HG03575 (cell line): ENCODE results near the gene STX8.
"Not testable (repeated sequence)": the region's sequence is repeated elsewhere in the genome, so short reads cannot be mapped to it uniquely, and the experiment has no call there.

Source experiments
- ATAC-seq: cut with Tn5 transposase; IDR thresholded peaks from one replicate; pipeline ENCODE4 v1.9.1; 2021; ENCODE audit not compliant: unreplicated experiment, insufficient number of reproducible peaks, low FRiP score; ENCODE audit errors: extremely low read depth

The STX8 gene, protein sequence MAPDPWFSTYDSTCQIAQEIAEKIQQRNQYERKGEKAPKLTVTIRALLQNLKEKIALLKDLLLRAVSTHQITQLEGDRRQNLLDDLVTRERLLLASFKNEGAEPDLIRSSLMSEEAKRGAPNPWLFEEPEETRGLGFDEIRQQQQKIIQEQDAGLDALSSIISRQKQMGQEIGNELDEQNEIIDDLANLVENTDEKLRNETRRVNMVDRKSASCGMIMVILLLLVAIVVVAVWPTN

DNA sequence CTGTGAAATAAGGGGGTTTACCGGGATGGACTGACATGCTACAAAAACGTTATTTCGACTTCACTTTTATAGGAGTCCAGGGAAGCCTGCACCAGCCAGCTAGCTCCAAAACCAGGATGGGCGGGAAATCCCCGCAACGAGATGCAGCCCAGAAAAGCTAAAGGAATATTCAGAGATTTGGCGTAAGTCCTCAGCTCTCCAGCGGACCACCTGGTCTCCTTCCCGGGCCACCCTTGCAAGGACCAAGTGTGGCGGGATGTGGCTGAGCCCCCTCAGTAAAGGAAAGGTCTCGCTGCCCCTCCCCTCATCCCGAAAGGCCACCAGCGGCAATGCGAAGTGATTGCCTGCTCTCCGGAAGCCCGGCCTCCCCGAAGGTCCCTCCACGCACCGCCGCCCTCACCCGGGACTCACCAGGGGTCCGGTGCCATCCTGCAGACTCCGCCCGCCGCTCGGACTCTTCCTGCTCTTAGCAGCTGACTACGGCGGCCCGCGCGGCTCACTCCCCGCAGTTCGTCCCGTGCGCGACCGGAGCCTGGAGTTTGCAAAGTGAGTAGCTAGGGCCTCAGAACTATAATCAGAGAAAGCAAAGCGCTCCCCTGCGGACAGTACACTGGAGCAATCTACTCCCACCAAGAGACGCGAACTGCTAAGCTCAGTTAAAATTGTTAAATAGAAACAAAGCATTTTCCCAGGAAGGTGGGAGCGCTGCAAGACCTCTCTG lies at the start of gene STX8:
STX8 (minus strand) TSS at position 440 of the 721 bp plus-strand sequence; CDS start at position 428, 12 bp downstream.
- ATAC-seq = no peak

DNA sequence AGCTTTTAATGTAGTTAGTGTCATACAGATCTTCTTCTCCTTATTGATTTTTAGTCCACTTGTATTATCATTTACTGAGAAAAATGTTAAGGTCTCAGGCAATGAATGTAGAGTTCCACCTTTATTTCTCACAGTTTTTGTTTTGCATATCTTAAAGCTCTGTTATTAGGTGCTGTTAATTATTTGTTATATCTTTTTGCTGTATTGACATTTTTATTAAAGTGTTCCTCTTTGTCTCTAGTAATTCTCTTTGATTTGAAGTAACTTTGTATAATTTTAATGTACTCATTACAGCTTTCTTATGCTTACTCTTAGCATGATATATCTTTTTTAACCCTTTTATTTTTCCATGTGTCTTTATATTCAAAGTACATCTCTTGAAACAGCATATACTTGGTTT lies 47.3 kb upstream of the STX8 start:
- no peak for ATAC-seq

DNA sequence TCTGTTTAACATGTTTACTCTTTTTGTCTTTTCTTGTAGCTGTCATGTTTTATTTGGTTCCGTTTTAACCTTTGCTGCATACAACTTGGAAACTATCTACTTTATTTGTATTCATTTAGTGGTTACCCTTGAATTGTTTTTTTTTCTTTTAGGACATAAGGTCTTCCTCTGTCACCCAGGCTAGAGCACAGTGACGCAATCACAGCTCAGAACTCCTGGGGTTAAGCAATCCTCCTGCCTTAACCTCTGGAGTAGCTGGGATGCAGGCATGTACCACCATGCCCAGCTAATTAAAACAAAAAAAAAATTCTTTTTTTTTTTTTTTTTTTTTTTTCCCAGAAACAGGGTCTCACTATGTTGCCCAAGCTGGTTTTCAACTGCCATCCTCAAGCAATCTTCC lies 39.9 kb upstream of the STX8 start:
- no peak for ATAC-seq

DNA sequence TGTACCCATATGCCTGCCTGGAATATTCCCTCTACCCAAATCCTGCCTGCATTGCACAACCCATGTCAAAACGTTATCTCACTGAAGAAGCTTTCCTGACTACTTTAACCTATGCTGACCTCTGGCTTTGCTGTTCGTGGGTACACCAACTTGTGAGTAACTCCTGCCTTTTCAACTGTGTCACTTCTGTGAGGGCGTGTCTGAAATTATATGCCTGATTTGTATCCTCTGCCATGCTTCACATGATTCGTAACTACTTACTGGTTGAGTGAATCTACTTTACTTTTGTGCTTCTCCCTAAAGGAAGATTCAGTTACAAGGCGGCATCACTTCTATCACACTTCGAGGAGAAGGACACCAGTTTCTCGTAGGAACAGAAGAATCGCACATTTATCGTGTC lies 36.4 kb upstream of the STX8 start:
- ATAC-seq = no peak

DNA sequence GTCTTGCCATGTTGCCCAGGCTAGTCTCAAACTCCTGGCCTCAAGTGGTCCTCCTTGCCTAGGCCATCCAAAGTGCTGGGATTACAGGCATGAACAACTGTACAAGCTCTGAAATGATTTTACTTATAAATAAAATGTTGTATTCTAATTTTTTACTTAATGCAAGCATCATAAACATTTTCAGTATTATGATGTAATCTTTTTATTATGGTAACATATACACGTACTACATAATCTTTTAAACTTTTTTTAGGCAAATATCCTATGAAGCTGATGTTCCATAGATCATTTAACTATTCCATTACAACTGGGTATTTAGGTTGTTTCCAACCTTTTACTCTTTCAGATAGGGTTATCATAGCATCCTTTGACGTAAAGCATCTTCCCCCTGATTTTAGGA lies 35.9 kb upstream of the STX8 start:
- no peak for ATAC-seq

DNA sequence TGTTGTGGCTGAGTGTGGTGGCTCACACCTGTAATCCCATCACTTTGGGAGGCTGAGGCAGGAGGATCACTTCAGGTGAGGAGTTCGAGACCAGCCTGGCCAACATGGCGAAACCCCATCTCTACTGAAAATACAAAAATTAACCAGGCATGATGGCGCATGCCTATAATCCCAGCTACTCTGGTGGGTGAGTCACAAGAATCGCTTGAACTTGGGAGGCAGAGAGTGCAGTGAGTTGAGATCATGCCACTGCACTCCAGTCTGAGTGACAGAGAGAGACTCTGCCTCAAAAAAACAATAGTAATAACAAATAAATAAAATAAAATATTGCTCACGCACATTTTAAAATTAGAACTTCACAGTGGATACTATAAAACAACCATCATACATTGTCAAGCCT lies 31.4 kb upstream of the STX8 start:
- not testable (repeated sequence) for ATAC-seq

DNA sequence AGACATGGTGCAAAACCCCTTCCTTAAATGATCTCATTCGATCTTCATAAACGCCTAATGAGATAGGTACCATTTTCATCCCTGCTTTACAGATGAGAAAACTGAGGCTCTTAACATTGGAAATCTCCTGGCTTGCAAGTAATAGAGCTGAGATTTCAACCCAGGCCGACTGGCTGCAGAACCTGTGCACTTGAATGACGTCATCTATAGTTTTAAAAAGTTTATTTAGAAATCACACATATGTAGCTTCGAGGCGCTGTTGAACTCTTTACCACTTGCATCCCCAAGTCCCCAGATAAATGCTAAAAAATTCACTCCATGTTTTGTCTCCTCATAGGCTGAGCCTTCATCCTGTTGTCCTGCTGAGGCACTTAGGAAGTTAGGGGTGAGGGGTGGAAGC lies 30.8 kb upstream of the STX8 start:
- no peak for ATAC-seq

DNA sequence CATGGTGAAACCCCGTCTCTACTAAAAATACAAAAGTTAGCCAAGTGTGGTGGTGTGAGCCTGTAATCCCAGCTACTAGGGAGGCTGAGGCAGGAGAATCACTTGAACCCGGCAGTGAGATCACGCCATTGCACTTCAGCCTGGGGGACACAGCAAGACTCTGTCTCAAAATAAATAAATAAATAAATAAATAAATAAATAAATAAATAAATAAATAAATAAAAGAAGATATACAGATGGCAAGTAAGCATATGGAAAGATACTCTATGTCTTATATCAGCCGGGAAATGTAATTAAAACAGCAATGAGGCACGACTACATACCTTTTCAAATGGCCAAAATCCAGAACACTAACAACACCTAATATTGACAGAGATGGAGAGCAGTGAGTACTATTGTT lies 29.0 kb upstream of the STX8 start:
- ATAC-seq = not testable (repeated sequence)

DNA sequence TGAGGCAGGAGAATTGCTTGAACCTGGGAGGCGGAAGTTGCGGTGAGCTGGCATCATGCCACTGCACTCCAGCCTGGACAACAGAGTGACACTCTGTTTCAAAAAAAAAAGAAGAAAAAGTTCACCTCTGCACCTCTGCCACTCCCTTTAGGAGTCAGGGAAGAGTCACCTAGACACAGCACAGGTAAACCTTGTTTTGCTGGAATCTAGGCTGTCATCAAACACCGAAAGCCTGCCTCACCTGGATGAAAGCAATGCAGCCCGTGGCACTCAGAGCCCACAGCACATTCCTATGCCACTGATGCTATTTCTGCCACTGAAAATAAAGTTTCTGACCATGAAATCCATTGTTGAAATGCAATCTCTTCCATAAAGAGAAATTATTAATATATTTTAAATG lies 23.0 kb upstream of the STX8 start:
- no peak for ATAC-seq

DNA sequence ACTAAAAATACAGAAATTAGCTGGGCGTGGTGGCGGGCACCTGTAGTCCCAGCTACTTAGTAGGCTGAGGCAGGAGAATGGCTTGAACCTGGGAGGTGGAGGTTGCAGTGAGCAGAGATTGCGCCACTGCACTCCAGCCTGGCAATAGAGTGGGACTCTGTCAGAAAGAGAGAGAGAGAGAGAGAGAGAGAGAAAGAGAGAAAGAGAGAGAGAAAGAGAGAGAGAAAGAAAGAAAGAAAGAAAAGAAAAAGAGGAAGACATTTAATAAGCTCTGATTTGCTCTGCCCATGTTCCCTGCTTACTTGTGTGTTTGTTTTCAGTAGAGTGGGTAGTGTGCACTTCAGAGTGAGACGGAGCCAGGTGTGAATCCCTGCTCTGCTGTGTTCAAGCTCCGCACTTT lies 22.0 kb upstream of the STX8 start:
- not testable (repeated sequence) for ATAC-seq

DNA sequence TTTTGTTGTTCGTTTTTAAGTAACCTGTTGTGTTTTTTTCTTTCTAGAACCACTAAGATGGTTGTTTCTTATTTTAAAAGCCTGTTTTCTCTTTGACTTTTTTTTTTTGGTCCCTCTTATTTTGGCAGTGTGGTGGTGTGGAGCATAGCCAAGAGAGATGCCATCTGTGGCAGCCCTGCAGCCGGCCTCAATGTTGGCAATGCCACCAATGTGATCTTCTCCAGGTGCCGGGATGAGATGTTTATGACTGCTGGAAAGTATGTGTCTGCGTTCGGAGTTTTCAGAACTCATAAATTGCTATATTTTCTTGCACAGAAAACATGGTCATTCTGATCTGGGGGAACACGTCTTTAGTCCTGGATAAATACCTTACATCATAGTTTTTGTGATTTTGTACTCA lies 18.4 kb upstream of the STX8 start:
- no peak for ATAC-seq

DNA sequence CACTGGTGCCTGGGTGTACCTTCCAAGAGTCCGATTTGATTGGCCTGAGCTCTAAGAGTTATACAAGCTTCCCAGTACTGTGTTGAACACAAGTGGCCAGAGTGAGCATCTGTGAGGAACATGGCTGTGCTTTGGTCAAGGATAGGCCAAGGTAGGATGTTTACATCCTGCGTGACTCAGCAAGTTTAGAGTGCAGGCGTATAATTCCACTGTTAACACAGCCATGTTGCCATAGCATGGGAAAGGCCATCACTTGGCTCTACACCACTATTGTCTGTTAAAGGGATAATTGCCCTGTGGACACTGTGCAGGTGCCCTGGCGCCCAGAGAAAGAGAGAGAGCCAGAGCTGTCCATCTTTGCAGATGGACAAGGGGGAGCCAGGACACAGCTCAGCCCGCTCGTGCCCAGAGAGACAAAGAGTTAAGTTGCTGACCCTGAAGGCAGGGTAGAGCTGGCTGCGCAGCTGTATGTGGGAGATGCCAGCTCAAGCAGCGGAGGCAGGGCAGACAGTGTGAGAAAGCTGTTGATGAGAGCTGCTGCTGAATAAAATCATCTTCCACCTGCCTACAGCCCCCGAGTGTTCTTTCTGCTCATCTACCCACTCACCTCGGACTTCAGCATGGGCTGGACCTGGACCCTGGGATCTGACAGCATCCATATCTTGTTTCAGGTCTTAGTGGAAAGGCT lies 12.5 kb upstream of the STX8 start:
- no peak for ATAC-seq

DNA sequence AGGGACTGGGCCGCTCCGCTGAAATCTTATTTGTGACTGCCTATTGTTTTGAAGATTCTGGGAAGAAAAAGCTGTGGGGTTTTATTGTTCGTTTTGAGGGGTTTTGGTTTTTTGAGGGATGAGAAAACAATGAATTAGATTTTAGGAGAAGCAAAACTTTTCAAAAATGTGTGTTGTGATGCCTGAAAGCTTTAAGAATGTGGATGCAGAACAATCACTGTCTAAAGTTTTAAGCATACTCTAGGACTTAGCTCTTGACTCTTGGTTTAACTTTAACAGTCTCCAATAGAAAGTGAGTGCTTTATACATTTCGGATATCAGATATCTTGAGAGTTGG lies 1.7 kb upstream of the STX8 start:
- ATAC-seq = no peak

DNA sequence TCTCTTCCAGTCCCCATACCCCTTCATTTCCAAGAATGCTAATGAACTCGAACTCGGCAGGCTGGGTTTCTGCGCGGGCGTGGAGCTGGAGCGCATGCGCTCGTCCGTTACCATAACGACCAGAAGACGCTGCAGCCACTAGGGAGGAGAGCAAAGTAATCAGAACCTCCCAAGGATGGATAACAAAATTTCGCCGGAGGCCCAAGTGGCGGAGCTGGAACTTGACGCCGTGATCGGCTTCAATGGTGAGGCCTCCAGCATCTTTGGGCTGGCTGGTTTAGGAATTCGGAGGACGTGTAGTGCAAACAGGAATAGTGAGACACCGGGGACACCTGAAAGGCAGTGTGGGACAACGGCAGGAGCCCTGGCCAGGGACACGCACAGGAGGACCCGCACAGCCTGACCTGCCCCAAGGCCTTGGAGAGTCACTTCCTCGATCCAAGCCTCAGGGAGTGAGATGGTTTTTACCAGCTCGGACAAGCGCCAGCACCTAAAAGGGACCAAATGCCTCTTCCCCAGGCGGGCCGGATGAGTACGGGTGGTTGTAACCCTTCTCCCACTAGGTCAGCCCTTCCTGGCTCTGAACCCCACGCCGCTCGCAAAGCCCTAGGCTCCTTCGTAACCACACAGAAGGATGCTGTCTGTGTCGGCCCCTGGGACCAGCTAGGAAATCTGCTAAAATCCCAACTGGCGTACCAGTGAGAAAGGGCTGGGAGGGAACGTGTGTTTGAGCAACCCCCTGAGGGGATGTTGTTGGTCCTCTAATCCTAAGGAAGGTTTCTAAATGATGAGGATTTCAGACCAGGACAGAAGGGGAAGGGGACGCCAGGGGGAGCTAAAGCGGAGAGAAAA lies 1.1 kb upstream of the STX8 start, which contains the start of gene CFAP52:
CFAP52 (plus strand) TSS at position 122 of the 852 bp plus-strand sequence; CDS start at position 176, 54 bp downstream.
- ATAC-seq = no peak

DNA sequence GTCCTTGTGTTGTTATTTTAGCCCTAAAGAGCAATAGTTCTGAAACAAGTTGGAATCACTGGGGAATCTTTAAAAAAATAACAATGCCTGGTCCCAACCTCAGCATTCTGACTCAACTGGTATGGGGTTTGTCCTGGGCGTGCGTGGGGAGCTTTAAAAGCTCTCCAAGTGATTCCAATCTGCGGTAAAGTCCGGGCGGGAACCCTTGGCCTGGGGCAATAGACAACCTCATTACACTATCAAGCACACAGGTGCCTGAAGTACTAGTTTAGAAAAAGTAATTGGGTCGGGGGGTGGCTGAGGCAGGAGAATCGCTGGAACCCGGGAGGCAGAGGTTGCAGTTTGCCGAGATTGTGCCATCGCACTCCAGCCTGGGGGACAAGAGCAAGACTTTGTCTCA lies 4.4 kb downstream of the STX8 start:
- ATAC-seq = no peak

DNA sequence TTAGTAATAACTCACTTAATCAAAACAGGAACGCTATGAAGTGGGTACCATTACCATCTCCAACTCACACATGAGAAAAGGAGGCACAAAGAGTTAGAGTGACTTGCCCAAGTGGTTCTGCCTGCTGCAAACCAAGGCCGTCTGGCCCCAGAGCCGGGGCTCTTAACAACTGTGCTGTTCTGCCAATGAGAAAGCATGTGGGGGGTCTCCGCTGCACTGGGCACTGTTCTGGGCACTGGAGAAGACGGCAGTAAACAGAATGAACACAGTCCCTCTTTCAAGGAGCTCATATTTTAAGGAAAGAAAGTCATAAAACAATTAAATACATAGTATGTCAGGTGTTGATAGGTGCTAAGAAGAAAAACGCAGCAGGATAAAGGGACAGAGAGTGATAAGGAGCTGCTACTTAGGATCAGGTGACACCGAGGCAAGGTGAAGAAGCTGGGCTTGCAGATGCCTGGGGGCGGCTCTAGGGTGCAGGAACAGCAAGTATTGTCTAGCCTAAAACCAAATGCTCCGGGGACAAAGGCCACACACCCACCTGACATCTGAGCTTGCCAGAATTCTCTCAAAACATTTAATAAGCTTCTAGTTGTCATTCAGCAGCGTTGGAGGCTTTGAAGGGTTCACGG lies 6.5 kb downstream of the STX8 start:
- ATAC-seq = no peak

DNA sequence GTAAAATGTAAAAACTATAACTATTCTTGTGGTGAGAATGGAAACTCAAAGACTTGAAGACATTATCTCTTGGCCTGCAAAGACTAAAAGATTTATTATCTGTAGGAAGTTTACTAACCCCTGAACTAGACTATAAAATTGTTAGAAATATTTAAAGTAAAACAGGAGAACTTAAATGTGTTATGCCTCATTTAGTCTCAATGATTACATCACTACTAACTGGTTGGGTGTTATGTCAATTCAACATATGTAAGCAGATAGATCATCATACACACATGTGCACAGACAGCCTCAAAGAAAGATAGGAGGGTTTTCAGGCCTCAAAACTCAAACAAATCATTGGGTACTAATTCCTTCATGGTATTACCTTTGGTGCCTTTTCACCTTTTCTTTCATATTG lies 7.6 kb downstream of the STX8 start:
- no peak for ATAC-seq

DNA sequence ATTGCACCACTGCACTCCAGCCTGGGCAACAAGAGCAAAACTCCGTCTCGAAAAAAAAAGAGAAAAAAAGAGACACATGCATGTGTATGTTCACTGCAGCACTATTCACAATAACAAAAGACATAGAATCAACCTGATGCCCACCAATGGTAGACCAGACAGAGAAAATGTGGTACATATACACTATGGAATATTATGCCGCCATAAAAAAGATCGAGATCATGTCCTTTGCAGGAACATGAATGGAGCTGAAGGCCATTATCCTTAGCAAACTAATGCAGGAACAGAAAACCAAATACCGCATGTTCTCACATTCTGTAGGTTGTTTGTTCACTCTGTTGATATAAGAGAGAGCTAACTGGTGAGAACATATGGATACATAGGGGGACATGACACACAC lies 8.9 kb downstream of the STX8 start:
- ATAC-seq = not testable (repeated sequence)

DNA sequence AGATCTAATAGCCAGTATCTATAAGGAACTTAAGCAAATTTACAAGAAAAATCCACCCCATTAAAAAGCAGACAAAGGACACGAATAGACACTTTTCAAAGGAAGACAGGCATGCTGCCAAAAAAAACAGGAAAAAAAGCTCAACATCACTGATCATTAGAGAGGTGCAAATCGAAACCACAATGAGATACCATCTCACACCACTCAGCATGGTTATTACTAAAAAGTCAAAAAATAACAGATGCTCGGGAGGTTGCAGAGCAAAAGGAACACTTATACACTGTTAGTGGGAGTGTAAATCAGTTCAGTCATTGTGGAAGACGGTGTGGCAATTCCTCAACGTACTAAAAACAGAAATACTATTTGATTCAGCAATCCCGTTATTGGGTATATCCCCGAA lies 9.6 kb downstream of the STX8 start:
- ATAC-seq = no peak
